Erythroblast (primary cell): ENCODE measurements around the gene ZNRF2.

Experiments
- GATA1 ChIP-seq: IDR thresholded peaks from 2 replicates; pipeline ENCODE4 v1.6.1; 2011; ENCODE audit warnings: low read depth, mild to moderate bottlenecking, control low read depth, low read length, moderate library complexity
- POLR2A ChIP-seq: IDR thresholded peaks from 2 replicates; pipeline ENCODE4 v1.6.1; 2011; ENCODE audit warnings: mild to moderate bottlenecking, low read length

DNA sequence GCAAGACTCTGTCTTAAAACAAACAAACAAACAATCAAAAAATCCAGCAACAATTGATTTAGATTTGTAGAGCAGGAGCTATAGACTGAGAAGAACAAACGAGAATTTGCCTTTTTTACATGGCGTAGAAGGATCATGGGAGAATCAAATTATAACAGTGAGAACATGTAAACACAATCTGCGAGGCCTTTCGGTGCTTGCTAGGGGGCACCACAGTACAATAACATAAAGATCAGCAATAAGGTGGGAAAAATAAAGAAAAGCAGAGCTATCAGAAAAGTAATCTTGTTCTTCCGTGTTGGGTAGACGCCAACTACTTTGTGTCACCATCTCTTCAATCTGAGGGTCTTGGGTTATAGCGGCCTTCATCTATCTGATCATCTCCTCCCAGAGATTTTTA is 112.0 kb downstream of the ZNRF2 start:
- TF ChIP-seq POLR2A (no peak), GATA1 (no peak)
